LNCAP (cell line): ENCODE data around the gene WFIKKN1.

Experiments
- CTCF ChIP-seq: fragments of 450-650 bp; IDR thresholded peaks from 2 replicates; pipeline ENCODE4 v1.5.1; 2017; ENCODE audit warnings: mild to moderate bottlenecking

The WFIKKN1 gene

GRCh38 chr16:632486-633335, 1.9 kb downstream of the WFIKKN1 start:
- no peak for TF ChIP-seq CTCF

GRCh38 chr16:633336-634050, 2.7 kb downstream of the WFIKKN1 start:
- no peak for TF ChIP-seq CTCF

- no peak for TF ChIP-seq CTCF
Measured at GRCh38 chr16:634051-634670, 3.4 kb downstream of the WFIKKN1 start.

DNA sequence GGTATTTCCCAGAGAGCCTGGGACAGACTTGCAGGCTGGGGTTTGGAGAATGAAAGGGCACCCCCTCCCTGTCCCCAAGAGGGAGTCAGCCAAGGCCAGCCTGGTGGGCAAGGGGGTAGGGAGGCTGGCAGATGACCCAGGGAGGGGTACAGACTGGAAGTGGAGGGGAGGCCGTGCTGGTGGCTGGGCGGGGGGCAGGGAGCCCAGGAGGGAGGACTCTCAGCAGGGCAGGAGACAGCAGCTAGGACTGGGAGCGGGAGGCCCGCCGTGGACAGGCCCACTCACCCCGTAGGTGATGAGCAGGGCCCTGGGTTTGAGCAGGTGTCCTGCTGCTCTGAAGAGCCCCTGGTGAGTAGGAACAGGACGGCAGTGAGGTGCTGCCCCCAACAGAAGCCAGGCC, 4.2 kb downstream of the WFIKKN1 start:
- TF ChIP-seq CTCF: no peak

DNA sequence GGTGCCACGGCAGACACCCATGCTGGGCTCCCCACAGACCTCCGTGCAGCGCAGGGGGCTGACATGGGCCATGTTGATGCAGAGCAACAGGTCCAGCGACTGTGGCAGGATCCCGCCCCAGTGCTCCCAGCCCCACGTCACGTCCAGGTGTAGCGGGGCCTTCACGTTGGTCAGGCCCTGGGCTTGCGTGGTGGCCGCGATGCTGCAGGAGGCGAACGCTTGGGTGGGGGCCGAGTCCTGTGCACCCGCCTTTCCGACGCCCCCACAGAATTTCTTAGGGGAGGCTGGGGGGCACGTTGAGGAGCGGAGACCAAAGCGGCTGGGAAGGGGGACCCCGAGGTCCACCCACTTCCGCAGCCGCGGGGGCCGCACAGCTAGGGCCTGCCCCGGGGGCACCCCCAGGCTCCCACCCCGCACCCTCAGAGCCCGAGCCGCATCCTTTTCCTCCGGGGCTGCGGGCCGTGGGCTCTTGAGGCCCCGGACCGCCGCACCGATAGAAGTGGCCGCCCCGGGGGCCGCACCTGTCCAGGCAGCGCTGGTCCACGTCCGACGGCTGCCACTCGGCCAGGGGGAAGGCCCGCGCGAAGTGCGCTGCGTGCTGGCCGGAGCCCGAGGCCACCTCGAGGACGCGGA, 4.9 kb downstream of the WFIKKN1 start:
- no peak for TF ChIP-seq CTCF

GRCh38 chr16:636206-637080, 5.7 kb downstream of the WFIKKN1 start, which contains the start of gene METTL26:
Gene METTL26 (minus strand): TSS chr16:636305. CDS start chr16:636290, 15 bp downstream.
- no peak for TF ChIP-seq CTCF
